Middle frontal gyrus (tissue), 1 donor: ENCODE data around the gene TMEM132C.

ENCODE experiments used
- DNase-seq: peaks from one replicate; pipeline ENCODE4 v3.0.0-alpha.2; 2015; ENCODE audit warnings: low spot score; ENCODE audit errors: extremely low spot score

The TMEM132C gene

GRCh38 chr12:128415036-128415560 is 148.1 kb downstream of the TMEM132C start:
- no peak for DNase-seq

DNA sequence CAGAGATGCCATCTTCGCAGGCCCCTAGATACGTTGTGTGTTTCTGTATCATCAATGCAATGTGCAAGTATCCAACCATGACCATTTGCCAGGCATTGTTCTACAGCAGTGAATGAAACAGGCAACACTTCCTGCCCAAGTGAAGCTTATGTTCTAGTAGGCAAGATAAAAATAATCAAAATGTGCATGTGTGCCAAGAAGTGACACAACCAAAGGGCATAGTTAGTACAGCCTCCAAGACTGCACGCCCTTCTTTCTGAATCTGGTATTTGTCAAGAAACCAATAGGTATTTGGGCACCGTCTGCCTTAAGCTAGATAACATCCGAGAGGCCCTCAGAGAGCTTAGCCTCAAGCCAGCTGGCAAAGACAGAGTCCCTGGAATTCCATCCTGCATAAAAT is 152.0 kb downstream of the TMEM132C start:
- DNase-seq, result no peak

GRCh38 chr12:128420163-128420562 is 153.2 kb downstream of the TMEM132C start:
- DNase-seq, result no peak

DNA sequence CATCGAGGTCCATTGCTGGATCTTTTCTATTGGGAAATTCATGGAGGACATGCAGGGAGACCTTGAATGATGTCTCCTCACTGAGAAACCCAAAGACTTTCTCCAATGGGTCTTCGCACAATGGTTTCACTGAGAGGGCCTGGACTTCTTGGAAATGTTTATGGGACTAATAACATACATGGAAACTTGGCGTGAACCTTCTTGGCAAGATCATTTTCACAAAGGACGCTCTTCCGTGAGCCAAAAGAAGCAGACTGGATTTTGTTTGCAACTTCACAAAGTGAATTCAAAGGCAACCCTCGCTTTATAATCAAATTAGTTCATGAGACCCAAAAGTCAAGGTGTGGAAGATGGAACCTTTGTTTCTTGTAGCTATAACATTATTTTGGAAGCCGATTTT is 154.4 kb downstream of the TMEM132C start:
- DNase-seq, result no peak

GRCh38 chr12:128423205-128423604 is 156.2 kb downstream of the TMEM132C start:
- no peak for DNase-seq

DNA sequence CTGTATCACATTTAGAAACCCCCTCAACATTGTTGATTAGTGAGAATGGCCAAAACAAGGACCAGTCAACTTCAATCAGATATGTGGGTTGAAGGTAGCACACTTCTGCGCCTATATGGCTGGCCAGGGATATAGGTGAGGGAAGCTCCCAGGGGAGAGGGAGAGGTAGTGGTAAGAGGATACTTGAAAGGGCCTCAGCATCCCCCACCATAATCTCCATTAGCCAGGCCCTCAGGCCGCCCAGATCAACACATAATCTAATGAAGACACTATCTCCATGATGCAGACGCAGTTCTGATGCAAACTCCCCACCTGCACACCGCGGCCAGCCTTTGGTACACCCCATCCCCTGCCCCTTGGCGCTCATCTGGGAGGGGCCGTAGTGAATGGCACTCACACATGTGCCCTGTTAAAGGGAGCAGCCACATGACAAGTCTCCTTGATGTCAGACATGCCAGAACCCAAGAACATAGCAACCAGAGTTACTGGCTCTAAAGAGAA is 158.0 kb downstream of the TMEM132C start:
- no peak for DNase-seq

DNA sequence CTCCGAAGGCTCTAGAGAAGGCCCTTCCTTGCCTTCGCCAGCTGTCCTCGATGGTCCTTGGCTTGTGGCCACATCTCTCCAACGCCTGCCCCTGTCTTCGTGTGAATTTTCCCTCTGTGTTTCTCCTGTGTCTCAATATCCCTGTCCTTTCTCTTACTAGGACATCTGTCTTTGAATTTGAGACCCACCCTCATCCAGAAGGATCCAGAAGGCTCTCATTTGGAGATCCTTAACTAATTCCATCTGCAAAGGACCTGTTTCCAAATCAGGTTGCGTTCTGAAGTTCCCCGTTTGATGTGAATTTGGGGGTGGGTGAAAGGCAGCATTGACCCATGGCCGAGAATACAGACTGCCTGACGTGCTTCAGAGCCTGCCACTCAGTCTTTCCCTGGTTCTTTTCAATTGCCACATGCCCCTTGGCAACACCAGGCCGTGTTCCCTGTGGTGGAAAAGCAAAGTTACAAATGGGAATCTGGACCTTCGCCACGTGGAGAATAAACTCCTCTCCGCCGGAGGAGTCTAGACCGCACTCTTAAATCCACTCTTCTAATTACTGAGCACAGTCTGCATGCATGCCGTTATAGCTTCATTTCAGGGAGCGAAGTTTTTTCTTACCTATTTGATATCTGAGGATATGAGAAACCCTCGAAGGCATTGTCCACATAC is 158.8 kb downstream of the TMEM132C start:
- no peak for DNase-seq

DNA sequence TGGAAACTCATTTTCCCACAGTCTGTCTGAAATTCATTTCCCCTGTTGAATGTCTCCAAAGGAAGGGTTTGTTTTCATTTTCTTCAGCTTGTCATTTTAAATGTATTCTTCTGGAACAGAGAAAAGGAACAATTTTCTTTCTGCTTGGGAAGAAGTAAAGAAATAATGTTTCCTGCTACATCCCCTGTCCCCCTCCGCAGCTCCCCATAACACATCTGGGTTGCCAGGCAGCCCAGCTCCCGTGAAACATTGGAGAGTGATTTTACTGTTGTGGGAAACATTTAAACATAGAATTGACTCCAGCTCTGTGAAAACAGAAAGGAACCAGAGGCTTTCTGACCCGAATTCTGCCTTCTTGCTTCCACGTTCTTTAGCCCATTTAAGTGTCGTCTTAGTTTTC is 159.5 kb downstream of the TMEM132C start:
- no peak for DNase-seq

DNA sequence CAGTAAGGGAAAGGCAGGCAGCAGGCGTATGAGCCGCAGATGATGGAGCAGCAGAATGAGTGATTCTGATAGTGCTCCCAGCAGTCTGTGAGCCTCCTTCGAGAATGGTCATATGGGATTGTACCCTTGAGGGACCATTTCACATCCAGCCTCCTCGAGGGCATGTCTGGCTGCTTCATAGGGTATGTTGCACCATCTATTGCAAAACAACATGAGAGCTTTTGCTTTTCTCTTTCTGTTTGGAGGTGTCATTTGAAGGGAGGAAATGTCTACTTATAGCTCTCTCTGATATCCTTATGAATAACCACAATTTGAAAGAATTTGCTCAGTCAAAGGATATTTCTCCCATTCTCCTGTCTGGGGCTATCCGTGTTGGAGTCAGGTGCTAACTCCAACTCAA is 172.8 kb downstream of the TMEM132C start:
- no peak for DNase-seq

GRCh38 chr12:128442096-128442495 is 175.1 kb downstream of the TMEM132C start:
- DNase-seq, result no peak

- no peak for DNase-seq
Measured at GRCh38 chr12:128444598-128444997, 177.6 kb downstream of the TMEM132C start.

DNA sequence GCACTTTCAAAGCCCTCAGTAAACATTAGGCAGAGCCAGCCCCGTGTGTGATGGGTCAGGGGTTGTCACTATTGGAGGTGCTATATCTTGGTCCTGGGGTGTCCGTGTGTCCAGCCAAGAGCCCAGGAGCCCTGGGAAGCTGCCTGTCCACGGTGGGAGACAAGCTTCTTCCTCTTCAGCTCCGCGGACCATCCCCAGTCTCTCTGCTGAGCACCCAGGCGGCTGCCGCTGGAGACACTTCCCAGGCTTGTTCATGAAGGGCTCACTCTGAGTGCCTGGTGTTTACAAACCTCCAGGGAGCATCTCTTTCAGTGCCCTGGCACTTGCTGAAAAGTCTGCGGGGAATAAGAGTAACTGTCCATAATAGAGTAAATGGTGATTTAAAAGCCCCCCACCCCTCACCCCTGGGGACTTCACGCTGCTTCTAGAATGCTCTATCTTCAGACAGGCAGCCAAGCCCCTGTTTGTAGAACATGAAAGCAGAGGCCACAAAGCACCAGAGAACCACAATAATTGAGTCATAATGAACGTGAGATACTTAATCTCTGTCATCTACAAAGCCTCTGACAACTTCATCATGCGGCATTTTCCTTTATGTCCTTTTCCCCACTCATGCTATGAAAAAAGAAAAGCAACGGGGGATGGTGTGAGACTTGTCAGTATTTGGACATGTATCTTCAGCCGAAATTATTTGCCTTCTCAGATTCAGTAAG is 178.6 kb downstream of the TMEM132C start:
- DNase-seq, result no peak

GRCh38 chr12:128449146-128449894 is 182.3 kb downstream of the TMEM132C start:
- DNase-seq, result no peak

GRCh38 chr12:128450810-128451209 is 183.8 kb downstream of the TMEM132C start:
- DNase-seq, result no peak

DNA sequence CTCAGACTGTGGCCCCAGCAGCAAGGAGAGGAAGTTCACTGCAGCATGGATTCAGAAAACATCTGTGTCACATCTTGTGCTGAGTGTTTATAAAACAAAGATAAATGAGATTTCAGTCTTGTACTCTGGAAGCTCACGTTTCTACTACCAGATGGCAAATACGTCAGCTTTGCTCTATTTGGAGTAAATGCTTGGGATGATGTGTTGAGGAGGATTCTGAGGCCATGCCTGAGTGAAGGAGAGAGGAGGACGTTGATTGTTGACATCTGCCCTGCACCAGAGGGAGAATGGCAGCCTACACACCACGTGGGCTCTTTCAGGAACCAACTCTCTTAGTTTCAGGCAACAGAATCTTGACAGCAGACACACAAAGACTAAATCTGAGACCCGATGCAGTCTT is 188.9 kb downstream of the TMEM132C start:
- DNase-seq, result no peak

DNA sequence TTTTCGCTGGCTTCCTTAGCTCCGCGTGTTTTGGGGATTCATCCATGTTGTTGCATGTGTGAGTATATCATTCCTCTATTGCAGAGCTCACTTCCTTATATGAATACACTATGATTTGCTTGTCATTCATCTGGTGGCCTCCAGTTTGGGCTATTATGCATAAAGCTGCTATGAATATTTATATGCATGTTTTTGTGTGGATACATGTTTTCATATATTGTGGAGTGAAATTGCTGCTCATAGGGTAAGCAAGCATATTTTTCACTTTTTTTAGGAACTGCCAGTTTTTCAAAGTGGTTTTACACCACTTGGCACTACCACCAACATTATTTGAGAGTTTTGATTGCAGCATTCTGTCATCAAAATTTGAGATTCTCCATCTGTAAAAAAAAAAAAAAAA is 190.0 kb downstream of the TMEM132C start:
- no peak for DNase-seq

- no peak for DNase-seq
Measured at GRCh38 chr12:128458301-128458974, 191.5 kb downstream of the TMEM132C start.

GRCh38 chr12:128459067-128459466 is 192.1 kb downstream of the TMEM132C start:
- DNase-seq, result no peak

DNA sequence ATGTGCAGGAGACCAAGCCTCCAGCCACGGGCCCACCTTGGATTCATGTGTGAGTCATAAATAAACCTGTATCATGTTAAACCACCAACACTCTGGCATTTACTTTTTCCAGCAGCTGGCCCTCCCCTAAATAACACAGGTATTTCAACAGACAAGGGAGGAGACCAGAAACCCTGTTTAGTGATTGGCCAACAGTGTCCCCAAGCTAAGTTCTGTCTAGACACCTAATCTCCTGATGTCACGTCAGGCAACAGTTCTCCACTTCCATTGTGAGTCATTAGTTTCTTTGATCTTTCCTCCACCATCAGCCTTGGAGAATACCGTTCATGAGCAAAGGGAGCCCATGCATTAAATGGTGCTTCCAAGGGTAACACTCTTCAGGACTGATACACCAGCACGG is 196.9 kb downstream of the TMEM132C start:
- no peak for DNase-seq

DNA sequence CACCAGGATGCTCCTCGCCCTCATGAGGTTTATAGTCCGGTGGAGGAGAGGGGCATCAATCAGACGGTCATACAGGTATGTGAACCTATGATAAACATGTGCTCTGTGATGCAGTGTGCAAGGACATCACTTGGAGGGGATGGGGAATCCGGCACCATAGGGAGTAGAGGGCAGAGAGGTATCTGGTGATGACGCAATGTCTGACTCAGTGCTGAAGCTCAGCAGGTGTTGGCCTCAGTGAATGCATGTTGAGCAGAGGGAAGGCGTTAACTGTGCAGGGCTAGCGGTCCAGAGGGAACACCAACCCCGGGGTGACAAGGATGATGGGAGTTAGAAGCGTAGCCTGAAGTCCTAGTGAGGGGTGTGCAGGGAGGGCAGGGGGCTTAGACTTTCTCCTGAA is 200.9 kb downstream of the TMEM132C start:
- no peak for DNase-seq

DNA sequence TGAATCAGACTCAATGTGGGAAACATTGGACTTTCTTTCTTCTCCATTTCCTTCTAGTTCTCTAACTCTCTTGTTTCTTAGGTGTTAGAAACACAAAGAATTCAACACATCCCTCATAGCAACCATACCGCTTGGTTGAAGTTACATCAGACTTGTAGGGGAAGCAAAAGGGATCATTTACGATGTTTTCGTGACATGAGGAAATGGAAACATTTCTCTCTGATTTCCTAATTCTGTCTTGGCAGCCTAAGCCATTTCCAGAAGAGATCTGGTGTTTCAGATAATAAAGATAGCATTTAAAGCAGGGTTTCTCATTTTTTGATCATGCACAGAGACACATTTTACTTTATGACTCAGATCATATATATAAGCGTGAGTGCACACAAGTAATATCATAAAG is 202.0 kb downstream of the TMEM132C start:
- no peak for DNase-seq
